Activated T-helper 17 cell treated with anti-CD3 and anti-CD28 coated beads, Interleukin-2, amount 50 U/mL, for 72 hours (primary cell): ENCODE results near the gene JPH3. TPM values are rescaled to one million over a fixed set of nuclear protein-coding genes. Genes with fewer than 3 reads are reported as not detected.

Source experiments
- ATAC-seq: fragments of 150-1000 bp; cut with Tn5 transposase; replicated peaks from 2 replicates; pipeline ENCODE4 v1.10.0; 2021; ENCODE audit warnings: mild to moderate bottlenecking, moderate library complexity
- H3K27ac Mint-ChIP-seq: one replicate; pipeline ENCODE4 v1.8.0; 2022; ENCODE audit warnings: mixed read lengths
- H3K27me3 Mint-ChIP-seq: one replicate; pipeline ENCODE4 v1.8.0; 2022; ENCODE audit warnings: mixed read lengths
- H3K36me3 Mint-ChIP-seq: one replicate; pipeline ENCODE4 v1.8.0; 2022; ENCODE audit warnings: low read depth, mild to moderate bottlenecking, mixed read lengths
- H3K4me1 Mint-ChIP-seq: one replicate; pipeline ENCODE4 v1.8.0; 2022; ENCODE audit warnings: mixed read lengths
- H3K4me3 Mint-ChIP-seq: one replicate; pipeline ENCODE4 v1.8.0; 2022; ENCODE audit warnings: mild to moderate bottlenecking, mixed read lengths
- H3K9me3 Mint-ChIP-seq: one replicate; pipeline ENCODE4 v1.8.0; 2022; ENCODE audit warnings: mixed read lengths
- total RNA-seq, 2 donors: library from RNA; stranded (reverse); gene quantifications; one replicate each; pipeline ENCODE4 v1.2.3, GENCODE V29; 2022

JPH3 gene
- total RNA-seq, 2 donors from 2014 or later, result 0.09 TPM; not detected in 1

GRCh38 chr16:87602821-87603683, 744 bp downstream of the JPH3 start:
- H3K27ac Mint-ChIP-seq, result no peak overlapping the region
- peaks cover 3% of the 10 kb centered on the region for H3K9me3 Mint-ChIP-seq
- H3K36me3 Mint-ChIP-seq, result no peaks in the 10 kb centered on the region
- H3K4me3 Mint-ChIP-seq, result peak overlapping the region; percentile 58
- no peak for ATAC-seq
- H3K4me1 Mint-ChIP-seq, result no peaks in the 10 kb centered on the region
- peaks cover 41% of the 10 kb centered on the region for H3K27me3 Mint-ChIP-seq

DNA sequence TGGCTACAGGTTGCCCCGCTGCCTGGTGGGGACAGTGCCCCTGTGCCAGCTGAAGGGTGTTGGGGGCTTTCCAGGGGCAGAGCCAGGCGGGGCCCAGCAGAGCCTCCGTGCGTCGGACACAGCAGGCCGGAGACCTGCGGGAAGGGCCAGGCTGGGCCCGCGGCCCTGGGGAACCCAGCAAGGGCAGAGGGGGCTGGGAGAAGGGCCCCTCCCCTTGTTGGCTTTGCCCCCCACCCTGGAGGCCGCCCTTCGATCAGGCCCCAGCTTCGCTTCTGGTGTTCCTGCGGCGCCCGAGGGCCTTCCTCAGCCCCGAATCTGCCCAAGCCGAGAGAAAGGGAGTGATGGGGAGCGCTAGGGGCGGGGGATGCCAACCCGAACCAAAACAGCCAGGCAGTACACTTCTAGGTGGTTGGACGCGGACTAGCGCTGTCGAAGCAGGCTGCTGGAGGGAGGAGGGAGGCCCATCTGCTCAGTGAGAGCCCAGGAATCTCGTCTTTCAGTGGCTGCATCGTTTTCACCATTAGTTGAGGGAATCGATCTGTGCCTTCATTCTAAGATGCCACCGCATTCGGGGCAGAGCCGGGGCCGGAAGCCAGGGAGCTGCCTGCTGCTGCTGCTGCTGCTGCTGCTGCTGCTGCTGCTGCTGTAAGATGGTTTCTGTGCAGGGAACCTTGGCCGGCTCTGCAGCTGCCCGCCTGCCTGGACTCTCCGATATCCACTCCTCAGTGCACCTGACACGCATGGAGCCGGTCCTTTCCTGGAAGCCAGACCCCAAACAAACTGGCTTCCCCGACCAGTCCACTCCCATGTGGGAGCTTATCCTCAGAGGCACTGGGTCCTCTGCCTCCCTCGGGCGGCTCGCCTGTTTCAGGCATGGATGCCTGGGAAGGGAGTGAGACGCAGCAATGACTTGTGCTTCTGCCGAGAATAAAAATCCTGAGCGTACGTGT, 1.7 kb downstream of the JPH3 start:
- H3K36me3 Mint-ChIP-seq, result no peaks in the 10 kb centered on the region
- no peaks in the 10 kb centered on the region for H3K4me1 Mint-ChIP-seq
- no peak for ATAC-seq
- H3K9me3 Mint-ChIP-seq, result peaks cover 3% of the 10 kb centered on the region
- no peak overlapping the region for H3K27ac Mint-ChIP-seq
- H3K4me3 Mint-ChIP-seq, result peak overlapping the region; percentile 5
- H3K27me3 Mint-ChIP-seq, result peaks cover 41% of the 10 kb centered on the region

- Mint-ChIP-seq H3K36me3 (no peaks in the 10 kb centered on the region), H3K4me3 (peak overlapping the region; percentile 5), H3K4me1 (no peaks in the 10 kb centered on the region), H3K27ac (no peak overlapping the region), H3K27me3 (peaks cover 36% of the 10 kb centered on the region), H3K9me3 (no peaks in the 10 kb centered on the region)
- no peak for ATAC-seq
Measured at GRCh38 chr16:87604634-87605111, 2.4 kb downstream of the JPH3 start.

DNA sequence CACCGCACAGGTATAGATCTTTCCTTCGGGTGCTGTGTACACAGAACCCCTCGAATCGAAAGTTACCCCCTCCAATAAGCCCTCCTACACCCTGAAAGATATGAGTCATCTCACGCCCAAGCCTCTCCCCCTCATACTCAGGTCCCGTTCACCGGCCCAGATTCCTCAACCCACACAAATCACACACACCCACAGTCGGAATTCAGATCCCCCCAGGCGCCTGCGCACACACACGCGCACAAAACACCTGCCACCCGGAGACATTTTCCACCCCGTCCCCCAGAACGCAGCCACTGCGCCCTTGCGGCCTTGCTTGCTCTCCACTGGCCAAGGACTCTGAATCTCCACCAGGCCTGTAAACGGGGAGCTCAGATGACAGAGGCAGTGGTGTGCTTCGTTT, 4.9 kb downstream of the JPH3 start:
- ATAC-seq, result no peak
- H3K9me3 Mint-ChIP-seq, result no peaks in the 10 kb centered on the region
- H3K27ac Mint-ChIP-seq, result no peak overlapping the region
- H3K36me3 Mint-ChIP-seq, result no peaks in the 10 kb centered on the region
- no peak overlapping the region for H3K4me3 Mint-ChIP-seq
- H3K4me1 Mint-ChIP-seq, result no peaks in the 10 kb centered on the region
- H3K27me3 Mint-ChIP-seq, result peaks cover 42% of the 10 kb centered on the region

DNA sequence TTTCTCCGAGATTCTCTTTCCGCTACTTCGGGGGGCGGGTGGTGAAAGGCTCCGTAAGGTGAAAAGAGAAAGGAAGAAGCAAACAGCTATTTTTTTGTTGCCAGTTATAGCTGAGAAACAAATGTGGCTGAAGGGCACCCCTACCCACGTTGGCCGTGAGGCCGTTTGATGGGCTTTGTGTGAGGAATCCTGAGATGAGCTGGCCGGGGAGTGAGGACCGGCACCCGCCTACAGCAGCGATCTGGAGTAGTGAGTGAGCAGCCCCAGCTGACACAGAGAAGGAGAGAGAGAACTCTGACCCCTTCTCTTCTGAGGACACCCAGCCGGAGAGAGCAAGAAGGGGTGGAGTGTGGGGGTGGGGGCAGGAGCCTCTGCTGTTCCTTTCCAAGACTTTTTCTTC, 5.6 kb downstream of the JPH3 start:
- Mint-ChIP-seq H3K4me3 (no peak overlapping the region), H3K27me3 (peaks cover 42% of the 10 kb centered on the region), H3K9me3 (no peaks in the 10 kb centered on the region), H3K36me3 (no peaks in the 10 kb centered on the region), H3K4me1 (no peaks in the 10 kb centered on the region), H3K27ac (no peak overlapping the region)
- ATAC-seq, result no peak

- Mint-ChIP-seq H3K4me1 (no peaks in the 10 kb centered on the region), H3K36me3 (no peaks in the 10 kb centered on the region), H3K9me3 (no peaks in the 10 kb centered on the region), H3K27me3 (peaks cover 38% of the 10 kb centered on the region), H3K4me3 (no peak overlapping the region), H3K27ac (no peak overlapping the region)
- no peak for ATAC-seq
Measured at GRCh38 chr16:87608400-87608985, 6.2 kb downstream of the JPH3 start.

DNA sequence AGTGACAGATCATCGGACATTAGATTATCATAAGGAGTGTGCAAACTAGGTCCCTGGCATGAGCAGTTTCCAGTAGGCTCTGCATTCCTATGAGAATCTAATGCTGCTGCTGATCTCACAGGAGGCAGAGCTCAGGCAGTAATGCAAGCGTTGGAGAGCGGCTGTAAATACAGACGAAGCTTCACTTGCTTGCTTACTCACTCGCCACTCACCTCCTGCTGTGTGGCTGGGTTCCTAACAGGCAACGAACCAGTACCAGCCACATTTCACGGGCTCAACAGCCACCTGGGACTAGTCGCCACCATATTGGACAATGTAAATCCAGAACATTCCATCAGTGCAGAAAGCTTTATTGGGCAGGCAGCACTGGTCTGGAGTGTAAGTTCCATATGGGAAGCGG, 7.7 kb downstream of the JPH3 start:
- Mint-ChIP-seq H3K9me3 (no peaks in the 10 kb centered on the region), H3K36me3 (no peaks in the 10 kb centered on the region), H3K4me1 (no peaks in the 10 kb centered on the region), H3K27ac (no peak overlapping the region), H3K27me3 (peaks cover 33% of the 10 kb centered on the region), H3K4me3 (no peak overlapping the region)
- no peak for ATAC-seq

DNA sequence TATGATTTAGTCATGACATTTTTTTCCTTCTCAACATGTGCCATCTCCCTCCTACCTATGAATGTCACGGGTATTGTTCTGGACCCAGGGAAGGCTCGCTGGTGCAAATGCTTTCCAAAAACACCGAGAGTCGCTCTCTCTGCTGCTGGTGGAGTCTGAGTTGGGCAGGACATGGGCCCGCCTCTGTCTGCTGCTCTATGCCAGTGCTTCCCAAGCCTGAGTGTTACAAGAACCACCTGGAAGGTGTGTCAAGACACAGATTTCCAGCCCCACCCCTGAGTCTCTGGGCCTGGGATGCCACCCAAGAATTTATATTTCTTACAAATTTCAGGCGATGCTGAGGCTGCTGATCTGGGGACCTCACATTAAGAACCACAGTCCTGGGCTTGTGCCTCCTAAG, 9.1 kb downstream of the JPH3 start:
- Mint-ChIP-seq H3K9me3 (no peaks in the 10 kb centered on the region), H3K27ac (no peak overlapping the region), H3K27me3 (peaks cover 27% of the 10 kb centered on the region), H3K36me3 (no peaks in the 10 kb centered on the region), H3K4me3 (no peak overlapping the region), H3K4me1 (no peaks in the 10 kb centered on the region)
- ATAC-seq, result no peak

DNA sequence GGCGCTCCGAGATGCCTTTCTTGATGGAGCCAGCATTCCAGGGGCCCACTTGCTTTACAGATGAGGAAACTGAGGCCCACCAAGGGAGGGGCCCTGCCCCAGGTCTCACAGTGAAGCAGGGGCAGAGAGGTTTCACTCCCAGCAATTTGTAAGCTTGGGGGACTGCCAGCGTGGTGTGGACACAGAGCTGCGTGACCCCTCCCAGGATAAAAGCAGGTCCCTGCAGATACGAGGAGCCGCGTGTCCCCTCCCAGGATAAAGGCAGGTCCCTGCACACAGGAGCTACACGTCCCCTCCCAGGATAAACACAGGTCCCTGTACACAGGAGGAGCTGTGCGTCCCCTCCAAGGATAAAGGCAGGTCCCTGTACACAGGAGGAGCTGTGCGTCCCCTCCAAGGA, 11.7 kb downstream of the JPH3 start:
- H3K4me1 Mint-ChIP-seq, result no peaks in the 10 kb centered on the region
- ATAC-seq, result no peak
- no peak overlapping the region for H3K27ac Mint-ChIP-seq
- no peaks in the 10 kb centered on the region for H3K36me3 Mint-ChIP-seq
- H3K9me3 Mint-ChIP-seq, result no peaks in the 10 kb centered on the region
- no peak overlapping the region for H3K4me3 Mint-ChIP-seq
- H3K27me3 Mint-ChIP-seq, result peaks cover 22% of the 10 kb centered on the region

DNA sequence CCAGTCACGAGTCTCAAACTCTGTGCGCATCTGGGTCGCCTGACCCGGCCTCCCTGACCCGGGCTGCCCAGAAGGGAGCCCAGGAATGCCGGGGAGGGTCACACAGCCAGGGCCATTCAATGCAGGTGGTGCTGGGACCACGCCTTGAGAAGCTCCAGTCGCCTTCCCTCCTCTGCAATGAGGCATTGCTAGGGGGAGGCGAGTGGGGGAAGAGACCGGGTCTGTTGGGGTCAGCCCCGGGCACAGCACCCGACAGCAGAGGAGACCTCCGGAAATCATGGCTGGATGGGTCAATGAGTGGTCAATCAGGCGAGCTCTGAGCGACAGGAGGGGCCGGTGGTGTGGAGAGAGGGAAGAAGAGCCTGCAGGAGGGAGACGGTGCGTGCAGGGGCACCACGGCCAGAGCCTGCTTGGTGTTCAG, 13.3 kb downstream of the JPH3 start:
- Mint-ChIP-seq H3K27ac (no peak overlapping the region), H3K4me3 (no peak overlapping the region), H3K27me3 (peaks cover 17% of the 10 kb centered on the region), H3K36me3 (no peaks in the 10 kb centered on the region), H3K9me3 (no peaks in the 10 kb centered on the region), H3K4me1 (no peaks in the 10 kb centered on the region)
- no peak for ATAC-seq

DNA sequence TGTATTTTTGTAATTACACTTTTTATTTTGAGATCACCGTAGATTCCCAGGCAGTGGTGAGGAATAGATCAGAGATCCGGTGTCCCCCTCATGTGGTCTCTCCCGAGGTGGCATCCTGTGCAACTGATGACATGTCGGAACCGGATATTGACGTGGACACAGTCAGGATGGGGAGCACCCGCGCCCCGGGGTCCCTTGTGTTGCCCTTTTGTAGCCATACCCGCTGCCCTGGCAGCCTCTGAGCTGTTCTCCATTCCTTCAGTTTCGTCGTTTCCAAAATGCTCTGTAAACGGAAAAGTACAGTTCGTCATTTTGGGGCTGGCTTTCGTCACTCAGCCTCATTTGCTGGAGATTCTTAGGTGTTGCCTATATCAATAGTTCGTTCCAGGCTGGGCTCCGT, 14.2 kb downstream of the JPH3 start:
- Mint-ChIP-seq H3K27ac (no peak overlapping the region), H3K9me3 (no peaks in the 10 kb centered on the region), H3K36me3 (no peaks in the 10 kb centered on the region), H3K27me3 (peaks cover 9% of the 10 kb centered on the region), H3K4me3 (no peak overlapping the region), H3K4me1 (no peaks in the 10 kb centered on the region)
- ATAC-seq, result no peak

GRCh38 chr16:87618216-87618615, 15.9 kb downstream of the JPH3 start:
- Mint-ChIP-seq H3K4me3 (no peak overlapping the region), H3K4me1 (no peaks in the 10 kb centered on the region), H3K36me3 (no peaks in the 10 kb centered on the region), H3K27ac (no peak overlapping the region), H3K9me3 (no peaks in the 10 kb centered on the region), H3K27me3 (peaks cover 8% of the 10 kb centered on the region)
- no peak for ATAC-seq

- peaks cover 8% of the 10 kb centered on the region for H3K27me3 Mint-ChIP-seq
- no peak overlapping the region for H3K27ac Mint-ChIP-seq
- H3K4me1 Mint-ChIP-seq, result no peaks in the 10 kb centered on the region
- H3K9me3 Mint-ChIP-seq, result no peaks in the 10 kb centered on the region
- no peak for ATAC-seq
- no peaks in the 10 kb centered on the region for H3K36me3 Mint-ChIP-seq
- H3K4me3 Mint-ChIP-seq, result no peak overlapping the region
Measured at GRCh38 chr16:87619360-87620200, 17.3 kb downstream of the JPH3 start.

DNA sequence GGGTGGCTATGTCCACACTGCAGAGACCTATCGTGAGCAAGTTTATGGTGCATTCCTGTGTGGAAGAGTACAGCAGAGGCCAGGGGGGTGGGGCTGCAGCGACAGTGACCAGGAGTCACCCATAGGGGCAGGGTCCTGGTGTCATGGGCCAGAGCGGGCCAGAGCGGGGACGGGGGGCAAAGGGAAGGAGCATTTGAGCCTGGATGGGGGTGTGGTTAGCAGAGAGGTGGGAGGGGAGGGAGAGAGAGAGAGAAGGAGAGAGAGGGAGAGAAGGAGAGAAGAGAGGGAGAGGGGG, 17.8 kb downstream of the JPH3 start:
- no peaks in the 10 kb centered on the region for H3K4me1 Mint-ChIP-seq
- H3K36me3 Mint-ChIP-seq, result no peaks in the 10 kb centered on the region
- H3K27me3 Mint-ChIP-seq, result peaks cover 8% of the 10 kb centered on the region
- no peak for ATAC-seq
- H3K4me3 Mint-ChIP-seq, result no peak overlapping the region
- H3K9me3 Mint-ChIP-seq, result no peaks in the 10 kb centered on the region
- H3K27ac Mint-ChIP-seq, result no peak overlapping the region
